BE2C (cell line): ENCODE measurements around the gene MAN2A1.

Source experiments
- DNase-seq: peaks from one replicate; pipeline ENCODE4 v3.0.0-alpha.2; 2020
- H3K27me3 ChIP-seq: fragments of 250-450 bp; sonication (Bioruptor Pico); 2 replicates; pipeline ENCODE4 v1.5.1; 2020; ENCODE audit warnings: mild to moderate bottlenecking
- H3K36me3 ChIP-seq: fragments of 250-450 bp; sonication (Bioruptor Pico); 2 replicates; pipeline ENCODE4 v1.5.1; 2020; ENCODE audit warnings: mild to moderate bottlenecking
- H3K4me1 ChIP-seq: fragments of 250-450 bp; sonication (Bioruptor Pico); 2 replicates; pipeline ENCODE4 v1.5.1; 2020
- H3K4me3 ChIP-seq: 2 replicates; pipeline ENCODE4 v1.5.1; 2011; ENCODE audit warnings: low read depth, low read length
- H3K9me3 ChIP-seq: fragments of 250-450 bp; sonication (Bioruptor Pico); 2 replicates; pipeline ENCODE4 v1.5.1; 2020
- TF ChIP-seq, protein P1 (sequence below): IDR thresholded peaks from 2 replicates; pipeline ENCODE4 v1.5.1; 2012; ENCODE audit warnings: mild to moderate bottlenecking, low read depth, low read length

MAN2A1 gene

DNA sequence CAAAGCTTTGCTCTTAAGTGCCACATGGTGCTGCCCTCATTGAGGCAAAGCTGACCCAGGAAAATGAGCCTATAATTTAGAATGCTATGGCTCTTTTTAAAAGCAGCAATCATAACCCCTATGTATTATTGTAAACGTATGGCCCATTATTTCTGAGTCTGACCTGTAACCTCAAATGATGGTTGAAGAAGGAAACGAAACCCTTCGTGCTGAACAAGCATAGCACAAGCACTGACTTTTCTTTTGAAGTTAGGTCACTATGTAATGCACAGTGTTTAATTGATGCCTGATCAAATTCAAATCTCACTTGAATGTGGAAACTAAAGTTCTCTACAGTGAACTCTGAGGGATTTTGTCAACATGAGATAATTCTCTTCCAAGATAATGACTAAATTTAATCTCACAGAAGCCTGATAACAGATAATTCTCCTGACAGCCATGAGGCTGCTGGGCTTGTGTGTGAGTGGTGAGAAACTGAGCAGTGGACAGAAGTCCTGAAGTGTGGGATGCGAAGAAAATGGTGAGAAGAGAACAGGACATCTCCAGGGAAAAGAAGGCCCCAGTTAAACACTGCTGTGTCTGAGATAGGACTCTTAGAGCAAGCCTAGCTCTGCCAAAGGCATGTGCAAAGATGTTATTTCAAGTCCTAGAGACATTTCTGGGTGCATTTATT is 226.9 kb downstream of the MAN2A1 start:
- no peaks in the 10 kb centered on the region; the same call in 1 of the 2 replicates for H3K4me1 ChIP-seq
- H3K27me3 ChIP-seq, result no peaks in the 10 kb centered on the region
- H3K36me3 ChIP-seq, result no peaks in the 10 kb centered on the region
- no peak for DNase-seq
- no peaks in the 10 kb centered on the region for H3K9me3 ChIP-seq
- no peak overlapping the region for H3K4me3 ChIP-seq
- TF ChIP-seq, protein P1, sequence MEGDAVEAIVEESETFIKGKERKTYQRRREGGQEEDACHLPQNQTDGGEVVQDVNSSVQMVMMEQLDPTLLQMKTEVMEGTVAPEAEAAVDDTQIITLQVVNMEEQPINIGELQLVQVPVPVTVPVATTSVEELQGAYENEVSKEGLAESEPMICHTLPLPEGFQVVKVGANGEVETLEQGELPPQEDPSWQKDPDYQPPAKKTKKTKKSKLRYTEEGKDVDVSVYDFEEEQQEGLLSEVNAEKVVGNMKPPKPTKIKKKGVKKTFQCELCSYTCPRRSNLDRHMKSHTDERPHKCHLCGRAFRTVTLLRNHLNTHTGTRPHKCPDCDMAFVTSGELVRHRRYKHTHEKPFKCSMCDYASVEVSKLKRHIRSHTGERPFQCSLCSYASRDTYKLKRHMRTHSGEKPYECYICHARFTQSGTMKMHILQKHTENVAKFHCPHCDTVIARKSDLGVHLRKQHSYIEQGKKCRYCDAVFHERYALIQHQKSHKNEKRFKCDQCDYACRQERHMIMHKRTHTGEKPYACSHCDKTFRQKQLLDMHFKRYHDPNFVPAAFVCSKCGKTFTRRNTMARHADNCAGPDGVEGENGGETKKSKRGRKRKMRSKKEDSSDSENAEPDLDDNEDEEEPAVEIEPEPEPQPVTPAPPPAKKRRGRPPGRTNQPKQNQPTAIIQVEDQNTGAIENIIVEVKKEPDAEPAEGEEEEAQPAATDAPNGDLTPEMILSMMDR, result no peak
